Suprapubic skin (tissue), 4 donors: ENCODE measurements around the gene SCAPER. TPM values are rescaled to one million over a fixed set of nuclear protein-coding genes. Genes with fewer than 3 reads are reported as not detected.

Experiments
- DNase-seq, 2 donors: peaks; one replicate each; pipeline ENCODE4 v3.0.0-alpha.2; 2019; ENCODE audit warnings: low spot score in 2 of 2
- H3K27ac ChIP-seq: fragments of 200-600 bp; sonication (generic); one replicate; pipeline ENCODE4 v1.5.1; 2019
- H3K27me3 ChIP-seq: fragments of 200-600 bp; sonication (generic); one replicate; pipeline ENCODE4 v1.5.1; 2019
- H3K36me3 ChIP-seq: fragments of 200-600 bp; sonication (generic); one replicate; pipeline ENCODE4 v1.5.1; 2019
- H3K4me1 ChIP-seq: fragments of 200-600 bp; sonication (generic); one replicate; pipeline ENCODE4 v1.5.1; 2019
- H3K4me3 ChIP-seq: fragments of 200-600 bp; sonication (generic); one replicate; pipeline ENCODE4 v1.5.1; 2019; ENCODE audit warnings: mild to moderate bottlenecking
- H3K9me3 ChIP-seq: fragments of 200-600 bp; sonication (generic); one replicate; pipeline ENCODE4 v1.5.1; 2019
- CTCF ChIP-seq, 2 donors: fragments of 200-600 bp in 1 of 2; fragments of 450-650 bp in 1 of 2; sonication (generic) in 1 of 2; IDR thresholded peaks; one replicate each; pipeline ENCODE4 v1.5.1; 2016 to 2019; ENCODE audit warnings: antibody characterized with exemption in 2 of 2, mild to moderate bottlenecking in 1 of 2, moderate library complexity in 1 of 2
- EP300 ChIP-seq: sonication (generic); formaldehyde crosslinking; IDR thresholded peaks from one replicate; pipeline ENCODE4 v1.6.1; 2017; ENCODE audit warnings: antibody characterized with exemption
- POLR2A ChIP-seq, 2 donors: fragments of 450-650 bp; IDR thresholded peaks; one replicate each; pipeline ENCODE4 v1.6.1; 2017; ENCODE audit warnings: antibody characterized with exemption in 2 of 2, mild to moderate bottlenecking in 2 of 2, moderate library complexity in 2 of 2
- POLR2AphosphoS5 ChIP-seq, 3 donors: sonication (generic); formaldehyde crosslinking; IDR thresholded peaks; one replicate each; pipeline ENCODE4 v1.6.1; 2017; ENCODE audit warnings: antibody characterized with exemption in 3 of 3
- WGBS: methylation state at CpG from one replicate; pipeline ENCODE4 v1.1.5; 2018; 5-methylcytosine and 5-hydroxymethylcytosine counted together
- total RNA-seq, 4 donors: library from RNA; depleted of rRNA; stranded (reverse); fragments of >200 nt; gene quantifications; one replicate each; pipeline ENCODE4 v1.1.0, GENCODE V29; 2016

Gene SCAPER
- total RNA-seq, 4 donors from 2014 or later: 26.3 to 61.4 (median 37.3) TPM

GRCh38 chr15:76575679-76576078, 329.5 kb downstream of the SCAPER start:
- TF ChIP-seq EP300: no peak
- no peak for TF ChIP-seq POLR2AphosphoS5 (IDR thresholded peaks at IDR 0.05)
- no peak for TF ChIP-seq CTCF (IDR thresholded peaks at IDR 0.05)
- TF ChIP-seq POLR2A (IDR thresholded peaks at IDR 0.05): no peak
- H3K4me1 ChIP-seq: peaks cover 18% of the 10 kb centered on the region

GRCh38 chr15:76575274-76575673, 329.9 kb downstream of the SCAPER start:
- TF ChIP-seq POLR2A (IDR thresholded peaks at IDR 0.05): no peak
- no peak for TF ChIP-seq CTCF (IDR thresholded peaks at IDR 0.05)
- TF ChIP-seq EP300: no peak
- no peak for TF ChIP-seq POLR2AphosphoS5 (IDR thresholded peaks at IDR 0.05)
- WGBS: 83% methylated on average over 1 of the region's 1 CpG

More at GRCh38 chr15:76575679-76576078, 329.5 kb downstream of the SCAPER start:
- Histone ChIP-seq H3K27me3 (no peaks in the 10 kb centered on the region), H3K27ac (no peak overlapping the region), H3K36me3 (no peaks in the 10 kb centered on the region), H3K9me3 (no peaks in the 10 kb centered on the region), H3K4me3 (no peak overlapping the region)
- DNase-seq: no peak
- 100% methylated on average over 2 of the region's 2 CpGs for WGBS

GRCh38 chr15:76572983-76573314, 332.2 kb downstream of the SCAPER start:
- TF ChIP-seq POLR2AphosphoS5 (IDR thresholded peaks at IDR 0.05) (no peak), EP300 (no peak), POLR2A (IDR thresholded peaks at IDR 0.05) (no peak), CTCF (IDR thresholded peaks at IDR 0.05) (no peak)
- Histone ChIP-seq H3K4me3 (no peak overlapping the region), H3K27me3 (no peaks in the 10 kb centered on the region), H3K4me1 (peaks cover 14% of the 10 kb centered on the region), H3K36me3 (no peaks in the 10 kb centered on the region), H3K9me3 (no peaks in the 10 kb centered on the region), H3K27ac (no peak overlapping the region)
- no peak for DNase-seq

More at GRCh38 chr15:76575274-76575673, 329.9 kb downstream of the SCAPER start:
- Histone ChIP-seq H3K9me3 (no peaks in the 10 kb centered on the region), H3K36me3 (no peaks in the 10 kb centered on the region), H3K4me3 (no peak overlapping the region), H3K4me1 (peaks cover 18% of the 10 kb centered on the region), H3K27me3 (no peaks in the 10 kb centered on the region), H3K27ac (no peak overlapping the region)
- DNase-seq: no peak

GRCh38 chr15:76566276-76566675, 338.9 kb downstream of the SCAPER start:
- Histone ChIP-seq H3K36me3 (no peaks in the 10 kb centered on the region), H3K9me3 (peaks cover 3% of the 10 kb centered on the region), H3K27me3 (no peaks in the 10 kb centered on the region), H3K27ac (no peak overlapping the region), H3K4me1 (no peaks in the 10 kb centered on the region), H3K4me3 (no peak overlapping the region)
- TF ChIP-seq POLR2AphosphoS5 (IDR thresholded peaks at IDR 0.05): no peak
- TF ChIP-seq CTCF (IDR thresholded peaks at IDR 0.05): no peak
- no peak for TF ChIP-seq POLR2A (IDR thresholded peaks at IDR 0.05)
- TF ChIP-seq EP300: no peak
- 51% methylated on average over 2 of the region's 2 CpGs for WGBS
- no peak for DNase-seq

- no peaks in the 10 kb centered on the region for H3K27me3 ChIP-seq
- no peak for DNase-seq
- no peaks in the 10 kb centered on the region for H3K36me3 ChIP-seq
- peaks cover 3% of the 10 kb centered on the region for H3K9me3 ChIP-seq
- no peaks in the 10 kb centered on the region for H3K4me1 ChIP-seq
- WGBS: 53% methylated on average over 1 of the region's 1 CpG
- H3K4me3 ChIP-seq: no peak overlapping the region
- TF ChIP-seq POLR2AphosphoS5 (IDR thresholded peaks at IDR 0.05) (no peak), EP300 (no peak), CTCF (IDR thresholded peaks at IDR 0.05) (no peak), POLR2A (IDR thresholded peaks at IDR 0.05) (no peak)
- no peak overlapping the region for H3K27ac ChIP-seq
These were observed 339.8 kb downstream of the SCAPER start for GRCh38 chr15:76565366-76565765.
